Fibroblast of villous mesenchyme (primary cell): ENCODE data around the gene TFAP2A. TPM values are rescaled to one million over a fixed set of nuclear protein-coding genes. Genes with fewer than 3 reads are reported as not detected.

ENCODE experiments used
- DNase-seq: peaks from one replicate; pipeline ENCODE4 v3.0.0-alpha.2; 2010; ENCODE audit warnings: low read depth
- H3K4me3 ChIP-seq: 2 replicates; pipeline ENCODE4 v1.5.1; 2011; ENCODE audit warnings: low read depth, mild to moderate bottlenecking, low read length
- total RNA-seq: library from RNA; depleted of rRNA; stranded (reverse); fragments of >200 nt; gene quantifications from 2 replicates; pipeline ENCODE4 v1.2.3, GENCODE V29; 2012
- TF ChIP-seq, protein P1 (sequence below): IDR thresholded peaks from 2 replicates; pipeline ENCODE4 v1.5.1; 2012; ENCODE audit warnings: low read depth, mild to moderate bottlenecking, low read length; ENCODE audit not compliant: insufficient read depth

The TFAP2A gene
- total RNA-seq, 1 donor: 13.8 TPM

DNA sequence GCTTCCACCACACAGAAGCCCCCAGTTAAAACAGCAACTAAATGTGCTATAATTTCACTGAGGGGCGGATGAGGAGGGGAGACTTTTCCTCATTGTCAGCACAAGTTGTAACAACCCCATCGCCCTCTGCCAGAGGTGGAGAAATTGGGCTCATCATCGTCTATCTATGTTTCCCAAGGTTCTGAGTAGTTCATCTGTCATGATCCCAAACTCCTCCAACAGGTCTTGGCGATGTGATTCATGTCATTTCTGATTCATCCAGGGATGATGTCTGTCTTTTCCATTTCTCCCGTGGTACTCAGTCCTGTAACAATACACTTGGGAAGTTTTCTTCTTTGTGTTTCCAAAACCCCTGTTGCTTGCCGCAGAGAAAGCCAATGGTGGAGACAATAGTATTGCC is 51.0 kb downstream of the TFAP2A start:
- no peak for DNase-seq
- TF ChIP-seq, protein P1, sequence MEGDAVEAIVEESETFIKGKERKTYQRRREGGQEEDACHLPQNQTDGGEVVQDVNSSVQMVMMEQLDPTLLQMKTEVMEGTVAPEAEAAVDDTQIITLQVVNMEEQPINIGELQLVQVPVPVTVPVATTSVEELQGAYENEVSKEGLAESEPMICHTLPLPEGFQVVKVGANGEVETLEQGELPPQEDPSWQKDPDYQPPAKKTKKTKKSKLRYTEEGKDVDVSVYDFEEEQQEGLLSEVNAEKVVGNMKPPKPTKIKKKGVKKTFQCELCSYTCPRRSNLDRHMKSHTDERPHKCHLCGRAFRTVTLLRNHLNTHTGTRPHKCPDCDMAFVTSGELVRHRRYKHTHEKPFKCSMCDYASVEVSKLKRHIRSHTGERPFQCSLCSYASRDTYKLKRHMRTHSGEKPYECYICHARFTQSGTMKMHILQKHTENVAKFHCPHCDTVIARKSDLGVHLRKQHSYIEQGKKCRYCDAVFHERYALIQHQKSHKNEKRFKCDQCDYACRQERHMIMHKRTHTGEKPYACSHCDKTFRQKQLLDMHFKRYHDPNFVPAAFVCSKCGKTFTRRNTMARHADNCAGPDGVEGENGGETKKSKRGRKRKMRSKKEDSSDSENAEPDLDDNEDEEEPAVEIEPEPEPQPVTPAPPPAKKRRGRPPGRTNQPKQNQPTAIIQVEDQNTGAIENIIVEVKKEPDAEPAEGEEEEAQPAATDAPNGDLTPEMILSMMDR: no peak
- H3K4me3 ChIP-seq: no peak overlapping the region

DNA sequence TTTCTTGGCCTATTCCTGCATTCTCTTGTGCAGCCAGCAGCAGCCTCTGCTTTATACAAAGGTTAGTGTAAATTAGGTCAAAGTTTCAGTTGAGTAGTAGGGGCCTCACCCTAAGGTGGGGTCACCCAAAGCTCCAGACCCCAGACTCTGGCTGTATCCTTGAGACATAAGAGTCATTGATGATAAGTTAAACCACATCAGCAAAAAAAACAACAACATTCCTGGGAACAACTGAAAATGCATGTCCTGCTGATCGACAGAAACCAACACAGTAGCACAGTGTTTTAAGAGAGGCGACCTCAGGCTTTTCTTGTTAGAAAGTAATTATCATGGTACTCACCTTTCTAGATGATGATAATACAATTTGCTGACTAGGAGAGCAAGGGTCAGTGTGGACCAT is 52.6 kb downstream of the TFAP2A start:
- TF ChIP-seq, protein P1: no peak
- DNase-seq: no peak
- no peak overlapping the region for H3K4me3 ChIP-seq

DNA sequence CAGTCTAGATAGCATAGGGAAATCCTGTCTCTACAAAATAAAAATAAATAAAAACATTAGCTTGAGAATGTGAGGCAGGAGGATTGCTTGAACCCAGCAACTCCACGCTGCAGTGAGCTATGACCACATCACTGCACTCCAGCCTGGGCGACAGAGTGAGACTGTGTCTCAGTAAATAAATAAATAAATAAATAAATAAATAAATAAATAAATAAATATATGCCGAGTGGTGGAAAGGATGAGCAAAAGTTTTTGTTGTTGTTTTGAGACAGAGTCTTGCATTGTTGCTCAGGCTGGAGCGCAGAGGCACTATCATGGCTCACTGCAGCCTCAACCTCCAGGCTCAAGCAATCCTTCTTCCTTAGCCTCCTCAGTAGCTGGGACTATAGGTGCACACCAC is 53.4 kb downstream of the TFAP2A start:
- TF ChIP-seq, protein P1: no peak
- no peak overlapping the region for H3K4me3 ChIP-seq
- no peak for DNase-seq

DNA sequence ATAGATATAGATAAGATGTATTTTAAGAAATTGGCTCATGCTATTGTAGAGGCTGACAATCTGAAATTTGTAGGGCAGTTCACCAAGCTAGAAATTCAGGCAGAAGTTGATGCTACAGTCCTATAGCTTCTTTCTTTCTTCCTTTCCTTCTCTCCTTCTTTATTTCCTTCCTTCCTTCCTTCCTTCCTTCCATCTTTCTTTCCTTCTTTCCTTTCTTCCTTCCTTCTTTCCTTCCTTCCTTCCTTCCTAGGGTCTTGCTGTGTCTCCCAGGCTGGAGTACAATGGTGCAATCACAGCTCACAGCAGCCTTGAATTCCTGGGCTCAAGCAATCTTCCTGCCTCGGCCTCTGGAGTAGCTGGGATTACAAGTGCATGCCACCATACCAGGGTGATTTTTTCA is 55.3 kb downstream of the TFAP2A start:
- H3K4me3 ChIP-seq: no peak overlapping the region
- TF ChIP-seq, protein P1: no peak
- no peak for DNase-seq

DNA sequence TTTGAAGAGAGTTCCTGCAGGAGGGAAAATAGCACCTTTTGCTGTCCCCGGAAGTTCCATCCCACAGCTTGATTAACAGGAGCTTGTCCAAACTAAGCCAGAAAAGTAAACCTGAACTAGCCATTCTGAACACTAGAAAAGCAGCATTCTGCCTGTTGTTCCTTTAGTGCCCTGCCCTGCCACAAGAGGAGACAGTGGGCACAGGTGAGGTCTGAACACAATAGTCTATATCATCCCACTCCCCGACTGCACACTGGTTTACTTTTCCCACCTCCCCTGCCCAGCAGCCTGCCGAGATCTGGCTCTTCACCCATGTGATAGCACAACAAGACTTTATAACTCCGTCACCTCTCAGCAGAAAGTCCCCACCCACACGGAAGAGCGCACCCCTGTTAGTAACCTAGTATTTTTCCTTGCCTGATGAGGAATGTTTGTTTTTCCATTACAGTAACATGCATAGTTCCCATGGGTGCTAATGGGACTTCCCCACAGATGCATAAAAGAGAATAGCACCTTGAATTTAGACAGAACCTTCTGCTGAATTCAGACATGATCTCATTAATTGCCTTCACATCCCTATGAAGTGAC is 59.7 kb downstream of the TFAP2A start:
- DNase-seq: no peak
- TF ChIP-seq, protein P1: no peak
- no peak overlapping the region for H3K4me3 ChIP-seq

DNA sequence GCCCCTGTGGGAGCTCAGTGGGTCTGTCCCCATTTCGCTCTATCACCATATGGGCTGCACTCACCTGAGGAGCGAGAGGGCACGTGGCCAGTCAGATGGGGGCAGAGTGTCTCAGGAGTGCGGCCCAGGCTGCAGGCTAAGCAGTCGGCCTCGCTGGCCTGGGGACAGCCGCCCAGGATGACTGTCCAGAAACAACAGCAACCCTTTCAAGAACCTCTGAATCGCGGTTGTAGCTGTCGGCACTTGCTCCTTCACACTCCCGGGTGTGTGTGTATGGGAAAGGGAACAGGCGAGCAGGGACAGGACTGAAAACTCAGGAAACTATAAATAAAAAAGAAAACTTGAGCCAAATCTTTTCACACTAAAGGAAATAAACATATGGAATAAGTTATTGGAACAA is 63.1 kb downstream of the TFAP2A start:
- DNase-seq: no peak
- TF ChIP-seq, protein P1: no peak
- no peak overlapping the region for H3K4me3 ChIP-seq

DNA sequence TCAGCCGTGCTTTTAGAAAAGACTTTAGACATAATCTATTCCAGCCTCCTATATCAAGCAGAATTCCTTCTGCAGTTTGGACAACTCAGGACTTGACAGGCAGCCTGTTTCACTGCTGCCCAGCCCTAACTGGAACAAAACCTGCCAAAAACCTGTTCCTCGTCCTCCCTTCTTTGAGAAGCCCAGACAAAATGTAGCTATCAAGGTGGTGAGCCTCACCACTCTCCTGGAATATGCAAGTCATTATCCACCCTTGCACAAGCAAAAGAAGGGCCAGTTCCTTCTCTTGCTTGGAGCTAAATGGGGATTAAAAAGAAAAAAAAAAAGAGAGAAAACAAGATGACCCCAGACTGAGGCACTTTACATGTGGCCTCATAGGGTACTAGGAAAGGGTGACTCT is 64.2 kb downstream of the TFAP2A start:
- TF ChIP-seq, protein P1: no peak
- H3K4me3 ChIP-seq: no peak overlapping the region
- no peak for DNase-seq
